ENCODE measurements around the gene GABBR2.

GABBR2 gene

DNA sequence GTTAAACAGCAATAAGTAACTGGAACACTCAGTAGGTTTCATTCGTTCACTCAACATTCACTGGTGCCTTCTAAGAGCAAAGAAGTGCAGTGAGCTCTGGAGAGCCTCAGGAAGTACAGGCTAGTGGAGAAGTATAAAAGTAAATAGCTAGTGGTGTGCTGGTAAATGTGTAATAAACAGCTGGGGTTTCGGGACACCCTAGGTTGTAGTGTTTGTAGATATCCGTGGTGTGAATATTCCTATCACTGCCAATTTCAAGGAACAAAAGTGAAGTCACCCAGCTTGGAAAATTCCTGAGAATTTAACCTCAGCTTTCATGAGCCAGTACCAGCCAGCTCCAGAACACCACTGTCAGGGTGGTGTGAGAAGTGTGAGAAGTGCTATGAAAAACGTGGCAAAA lies 75.9 kb downstream of the GABBR2 start:
- Histone ChIP-seq H3K27me3 (replicated peaks) (peaks cover 3% of the 10 kb centered on the region), H3K36me3 (replicated peaks) (no peaks in the 10 kb centered on the region), H3K4me3 (ENCODE audit: low read depth, low read length) (no peak overlapping the region), H3K27ac (no peak overlapping the region)
- DNase-seq = no peak
- no peak for TF ChIP-seq CTCF (IDR thresholded peaks at IDR 0.05; ENCODE audit: low read depth, low read length, missing control alignments)
- in situ Hi-C loops (cut with HindIII; ENCODE audit: low pct_ligation_motif_present, low sequenced_read_pairs) = no loop called here

DNA sequence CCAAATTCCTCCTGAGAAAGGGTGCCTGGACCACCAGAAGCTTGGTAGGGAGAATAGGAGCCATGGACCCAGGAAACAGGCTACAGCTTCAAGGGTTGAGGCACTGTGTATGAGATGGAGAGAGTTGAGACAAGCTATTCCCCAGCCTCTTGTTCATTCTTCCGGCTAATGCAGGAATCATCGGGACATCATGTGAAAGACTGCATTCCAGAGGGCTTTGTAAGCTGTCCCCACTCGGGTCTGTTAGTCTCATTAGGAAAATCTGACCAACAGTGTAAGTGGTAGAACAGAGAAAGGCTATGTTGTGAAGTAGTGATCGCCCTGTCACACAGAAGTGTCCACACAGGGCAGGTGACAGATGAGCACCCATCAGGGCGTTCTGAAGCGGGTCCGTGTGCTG lies 81.4 kb downstream of the GABBR2 start:
- DNase-seq = peak; percentile 15
- H3K36me3 ChIP-seq (replicated peaks) = no peaks in the 10 kb centered on the region
- peaks cover 7% of the 10 kb centered on the region for H3K27me3 ChIP-seq (replicated peaks)
- TF ChIP-seq CTCF (IDR thresholded peaks at IDR 0.05; ENCODE audit: low read depth, low read length, missing control alignments) = no peak
- H3K27ac ChIP-seq = no peak overlapping the region
- in situ Hi-C loops (cut with HindIII; ENCODE audit: low pct_ligation_motif_present, low sequenced_read_pairs) = no loop called here
- no peak overlapping the region for H3K4me3 ChIP-seq (ENCODE audit: low read depth, low read length)

DNA sequence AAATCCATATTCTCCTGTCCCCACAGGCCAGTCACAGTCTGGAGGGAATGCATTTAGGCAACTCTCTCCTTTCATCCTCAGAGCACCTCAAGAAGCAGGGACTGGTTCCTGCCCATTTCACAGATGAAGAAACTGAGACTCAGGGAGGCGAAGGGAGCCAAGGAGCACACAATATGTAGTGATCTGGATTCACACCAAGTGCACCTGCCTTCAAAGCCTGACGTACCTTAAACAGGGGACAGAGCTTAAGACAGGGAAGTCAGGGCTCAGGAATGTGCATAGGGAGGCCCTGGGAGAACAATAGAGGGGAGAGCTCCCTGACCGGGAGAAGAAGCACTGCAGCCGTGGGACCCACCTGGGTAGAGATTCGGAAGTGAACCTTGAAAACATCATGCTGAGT lies 83.0 kb downstream of the GABBR2 start:
- Histone ChIP-seq H3K27ac (no peak overlapping the region), H3K4me3 (ENCODE audit: low read depth, low read length) (no peak overlapping the region), H3K36me3 (replicated peaks) (no peaks in the 10 kb centered on the region), H3K27me3 (replicated peaks) (peaks cover 7% of the 10 kb centered on the region)
- TF ChIP-seq CTCF (IDR thresholded peaks at IDR 0.05; ENCODE audit: low read depth, low read length, missing control alignments) = no peak
- no peak for DNase-seq
- in situ Hi-C loops (cut with HindIII; ENCODE audit: low pct_ligation_motif_present, low sequenced_read_pairs) = no loop called here

DNA sequence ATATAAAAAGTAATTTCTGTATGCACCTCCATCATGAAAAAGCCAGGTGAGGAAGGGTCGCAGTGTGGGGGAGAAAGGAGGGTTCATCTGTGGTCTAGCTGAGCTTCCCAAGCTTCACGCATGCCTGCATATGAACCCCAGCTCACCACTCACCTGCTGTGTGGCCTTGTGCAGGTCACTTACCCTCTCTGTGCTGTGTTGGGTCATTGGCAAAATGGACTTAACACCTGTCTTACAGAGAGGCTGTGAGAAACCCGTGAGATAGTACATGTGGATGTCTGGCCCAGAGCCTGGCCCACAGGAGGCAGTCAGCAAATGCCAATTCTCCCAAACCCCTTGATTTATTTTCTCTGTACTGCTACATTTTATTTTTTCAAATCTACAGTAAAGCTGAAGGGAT lies 88.9 kb downstream of the GABBR2 start:
- no peak for DNase-seq
- Histone ChIP-seq H3K27me3 (replicated peaks) (no peaks in the 10 kb centered on the region), H3K36me3 (replicated peaks) (no peaks in the 10 kb centered on the region), H3K27ac (no peak overlapping the region), H3K4me3 (ENCODE audit: low read depth, low read length) (no peak overlapping the region)
- no peak for TF ChIP-seq CTCF (IDR thresholded peaks at IDR 0.05; ENCODE audit: low read depth, low read length, missing control alignments)
- in situ Hi-C loops (cut with HindIII; ENCODE audit: low pct_ligation_motif_present, low sequenced_read_pairs) = no loop called here

DNA sequence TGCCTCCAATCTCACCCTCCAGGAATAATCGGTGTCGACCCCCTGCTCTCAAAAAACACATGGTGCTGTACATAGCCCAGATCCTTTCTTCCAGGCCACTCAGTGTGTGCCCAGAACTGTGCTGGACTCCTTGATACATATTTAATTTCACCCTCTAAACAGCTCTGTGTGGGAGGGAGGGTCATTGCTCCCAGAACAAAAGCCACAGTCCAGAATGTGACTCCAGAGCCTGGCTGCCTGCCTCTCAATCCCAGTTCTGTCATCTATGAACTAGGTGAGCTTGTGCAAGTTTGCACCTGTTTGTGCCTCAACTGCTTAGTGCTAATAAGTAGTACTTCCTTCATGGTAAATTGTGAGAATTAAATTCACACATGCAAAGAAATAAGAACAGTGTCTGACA lies 93.1 kb downstream of the GABBR2 start:
- in situ Hi-C loops (cut with HindIII; ENCODE audit: low pct_ligation_motif_present, low sequenced_read_pairs) = no loop called here
- no peak for TF ChIP-seq CTCF (IDR thresholded peaks at IDR 0.05; ENCODE audit: low read depth, low read length, missing control alignments)
- Histone ChIP-seq H3K27me3 (replicated peaks) (no peaks in the 10 kb centered on the region), H3K27ac (no peak overlapping the region), H3K4me3 (ENCODE audit: low read depth, low read length) (no peak overlapping the region), H3K36me3 (replicated peaks) (no peaks in the 10 kb centered on the region)
- DNase-seq = no peak

- no peak for TF ChIP-seq CTCF (IDR thresholded peaks at IDR 0.05; ENCODE audit: low read depth, low read length, missing control alignments)
- Histone ChIP-seq H3K4me3 (ENCODE audit: low read depth, low read length) (no peak overlapping the region), H3K27me3 (replicated peaks) (no peaks in the 10 kb centered on the region), H3K36me3 (replicated peaks) (no peaks in the 10 kb centered on the region), H3K27ac (no peak overlapping the region)
- no peak for DNase-seq
- in situ Hi-C loops (cut with HindIII; ENCODE audit: low pct_ligation_motif_present, low sequenced_read_pairs) = no loop called here
These were observed 93.8 kb downstream of the GABBR2 start for GRCh38 chr9:98614941-98615340.

All from brain microvascular endothelial cell (primary cell).